Neutrophil (primary cell): ENCODE results near the gene SFXN3.

Experiments
- H3K27ac ChIP-seq: fragments of 200-600 bp; sonication (generic); 2 replicates; pipeline ENCODE4 v1.5.1; 2016; ENCODE audit warnings: mild to moderate bottlenecking, moderate library complexity
- H3K27me3 ChIP-seq: fragments of 200-600 bp; sonication (generic); 2 replicates; pipeline ENCODE4 v1.6.0; 2016; ENCODE audit warnings: mild to moderate bottlenecking
- H3K36me3 ChIP-seq: fragments of 200-600 bp; sonication (generic); 2 replicates; pipeline ENCODE4 v1.5.1; 2017
- H3K4me1 ChIP-seq, 2 experiments: fragments of 200-600 bp in 1 of 2; sonication (generic) in 1 of 2; 1 replicate in 1 of 2; 2 replicates in 1 of 2; pipeline versions ENCODE4 v1.5.1 to v1.6.1; 2013 to 2016; ENCODE audit warnings: low read depth in 1 of 2, low read length in 1 of 2, mild to moderate bottlenecking in 1 of 2, moderate library complexity in 1 of 2; ENCODE audit not compliant: control insufficient read depth in 1 of 2, insufficient read depth in 1 of 2
- H3K4me3 ChIP-seq, 2 experiments: fragments of 200-600 bp in 1 of 2; sonication (generic) in 1 of 2; 1 replicate in 1 of 2; 2 replicates in 1 of 2; pipeline ENCODE4 v1.5.1; 2013 to 2016; ENCODE audit warnings: low read depth in 1 of 2, low read length in 1 of 2, mild to moderate bottlenecking in 1 of 2, moderate library complexity in 1 of 2
- H3K9me3 ChIP-seq: fragments of 200-600 bp; sonication (generic); 2 replicates; pipeline ENCODE4 v1.5.1; 2016
- CTCF ChIP-seq: fragments of 200-600 bp; sonication (generic); IDR thresholded peaks from 2 replicates; pipeline ENCODE4 v1.5.1; 2016; ENCODE audit warnings: antibody characterized with exemption

Gene SFXN3

DNA sequence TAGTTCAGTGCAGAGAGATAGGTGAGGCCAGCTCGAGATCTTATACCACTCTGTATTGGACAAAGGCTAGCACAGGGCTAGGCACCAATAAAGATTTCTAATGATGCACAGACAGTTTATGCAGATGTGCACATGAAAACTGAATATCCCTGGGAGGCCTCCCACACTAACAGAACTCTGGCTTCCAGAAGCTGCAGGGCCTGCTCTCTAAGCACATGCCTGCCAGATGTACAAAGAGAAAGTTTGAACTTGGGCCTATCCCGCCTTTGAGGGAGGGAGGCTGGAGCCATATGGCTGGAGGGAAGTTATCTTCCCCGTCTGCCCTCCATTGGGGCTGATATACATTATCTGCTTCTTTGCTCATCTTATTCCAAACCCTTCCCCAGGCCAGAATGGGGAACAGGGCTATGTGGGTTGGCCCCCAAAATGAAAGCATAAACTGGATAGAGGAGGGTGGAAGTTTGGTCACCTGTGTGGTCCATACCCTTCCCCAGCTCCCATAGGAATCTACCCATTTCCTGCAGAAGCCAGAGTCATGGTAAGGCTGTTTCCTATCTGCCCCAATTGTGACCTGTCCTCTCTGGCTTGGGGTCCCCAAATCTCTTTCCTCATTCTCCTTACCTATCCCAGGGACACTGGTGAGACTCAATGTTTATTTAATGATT lies 34.6 kb downstream of the SFXN3 start:
- Histone ChIP-seq H3K4me1 (peaks cover 53 to 55% of the 10 kb centered on the region in 2 experiments), H3K9me3 (no peaks in the 10 kb centered on the region), H3K36me3 (no peaks in the 10 kb centered on the region), H3K4me3 (no peak overlapping the region), H3K27ac (no peak overlapping the region), H3K27me3 (peaks cover 73% of the 10 kb centered on the region)
- no peak for TF ChIP-seq CTCF

DNA sequence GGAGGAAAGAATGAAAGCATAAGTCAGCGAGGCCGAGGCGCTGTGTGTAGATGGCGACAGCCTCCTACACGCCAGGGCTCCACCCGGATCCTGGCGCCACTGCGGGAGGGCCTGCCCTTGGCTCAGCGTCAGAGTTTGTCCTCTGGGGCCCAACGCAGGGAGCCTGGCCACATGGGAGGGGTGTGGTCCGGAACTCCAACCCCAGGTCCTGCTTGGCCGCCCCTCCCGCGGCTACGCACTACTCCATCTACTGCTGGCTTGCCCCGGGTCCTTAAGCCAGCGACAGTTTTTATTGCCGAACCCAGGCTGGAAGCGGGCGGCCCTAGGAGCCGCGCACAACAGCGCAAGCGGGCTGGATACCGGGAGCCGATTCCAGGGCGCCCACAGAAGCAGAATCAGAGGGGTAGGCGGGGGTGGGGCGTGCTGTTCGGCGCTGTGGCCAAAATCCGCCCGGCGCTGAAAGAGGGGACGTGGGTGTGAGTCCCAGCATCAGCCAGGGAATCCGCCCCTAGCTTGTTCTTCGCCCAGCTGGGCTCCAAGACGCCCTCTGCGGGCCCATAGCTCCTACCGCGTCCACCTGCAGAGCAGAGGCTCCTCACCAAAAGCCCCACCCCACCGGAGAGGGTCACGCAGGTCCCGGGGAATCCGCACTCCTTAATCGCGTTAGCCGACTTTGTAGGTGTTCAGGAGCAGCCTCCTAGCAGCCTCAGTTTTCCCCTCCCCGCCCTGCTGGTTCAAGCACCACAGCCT lies 35.3 kb downstream of the SFXN3 start:
- Histone ChIP-seq H3K27ac (no peak overlapping the region), H3K4me1 (peaks cover 54 to 55% of the 10 kb centered on the region in 2 experiments), H3K27me3 (peaks cover 66% of the 10 kb centered on the region)

GRCh38 chr10:101066896-101067355 lies 35.9 kb downstream of the SFXN3 start:
- H3K36me3 ChIP-seq: no peaks in the 10 kb centered on the region
- TF ChIP-seq CTCF: no peak
- H3K9me3 ChIP-seq: no peaks in the 10 kb centered on the region
- H3K27ac ChIP-seq: no peak overlapping the region
- H3K27me3 ChIP-seq: peaks cover 60% of the 10 kb centered on the region
- H3K4me3 ChIP-seq: peak overlapping the region; percentile 59 to 74
- H3K4me1 ChIP-seq: peaks cover 54 to 55% of the 10 kb centered on the region in 2 experiments

More for the DNA sequence above, 35.3 kb downstream of the SFXN3 start:
- peak overlapping the region; percentile 2 to 74 for H3K4me3 ChIP-seq
- no peaks in the 10 kb centered on the region for H3K36me3 ChIP-seq
- no peaks in the 10 kb centered on the region for H3K9me3 ChIP-seq
- no peak for TF ChIP-seq CTCF

GRCh38 chr10:101067356-101068083 lies 36.5 kb downstream of the SFXN3 start:
- Histone ChIP-seq H3K36me3 (no peaks in the 10 kb centered on the region), H3K9me3 (no peaks in the 10 kb centered on the region), H3K27ac (no peak overlapping the region), H3K4me1 (peaks cover 51% of the 10 kb centered on the region in 2 experiments), H3K27me3 (peaks cover 57% of the 10 kb centered on the region), H3K4me3 (peak overlapping the region; percentile 59 to 74)
- peak; percentile 91 for TF ChIP-seq CTCF

DNA sequence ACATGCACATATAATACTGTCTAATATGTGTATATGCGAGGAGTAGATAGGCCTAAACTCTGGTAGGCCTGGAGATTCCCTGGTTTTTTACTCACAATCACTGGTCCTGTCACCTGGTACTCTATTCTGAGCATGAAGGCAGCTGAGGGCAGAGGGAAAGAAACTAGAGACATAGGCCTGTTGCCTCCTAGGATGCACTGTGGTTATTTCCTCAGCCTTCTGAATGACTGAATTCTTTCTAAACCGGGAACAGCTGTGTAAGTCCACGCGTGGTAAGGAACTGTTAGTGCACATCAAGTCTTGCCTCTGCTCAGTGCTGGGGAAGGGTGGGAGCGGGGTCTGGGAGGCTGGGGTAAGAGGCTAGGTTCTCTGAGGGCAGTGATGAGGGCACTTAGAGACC lies 38.4 kb downstream of the SFXN3 start:
- Histone ChIP-seq H3K9me3 (no peaks in the 10 kb centered on the region), H3K36me3 (no peaks in the 10 kb centered on the region), H3K27ac (no peak overlapping the region), H3K27me3 (peaks cover 57% of the 10 kb centered on the region), H3K4me3 (no peak overlapping the region), H3K4me1 (peaks cover 39 to 40% of the 10 kb centered on the region in 2 experiments)
- TF ChIP-seq CTCF: no peak
